ENCODE measurements around the gene ZSCAN20.

Gene ZSCAN20

GRCh38 chr1:33472269-33472980 lies at the start of gene ZSCAN20:
TSS of gene ZSCAN20 (plus strand) at chr1:33472645. CDS start at chr1:33479289, 6,644 bp downstream.
- DNase-seq: peak; percentile 99

GRCh38 chr1:33424205-33424604 lies 48.2 kb upstream of the ZSCAN20 start:
- no peak for DNase-seq

- no peak for DNase-seq
These were observed 47.8 kb upstream of the ZSCAN20 start for GRCh38 chr1:33424610-33425009.

- DNase-seq: no peak
These were observed 46.5 kb upstream of the ZSCAN20 start for GRCh38 chr1:33425900-33426299.

- no peak for DNase-seq
These were observed 45.5 kb upstream of the ZSCAN20 start for GRCh38 chr1:33426916-33427315.

GRCh38 chr1:33428661-33429060 lies 43.8 kb upstream of the ZSCAN20 start:
- DNase-seq: no peak

- no peak for DNase-seq
These were observed 43.1 kb upstream of the ZSCAN20 start for GRCh38 chr1:33429332-33429731.

- DNase-seq: no peak
These were observed 42.4 kb upstream of the ZSCAN20 start for GRCh38 chr1:33429856-33430691.

- peak; percentile 99 for DNase-seq
These were observed 41.5 kb upstream of the ZSCAN20 start, which contains the start of gene PHC2 for GRCh38 chr1:33430692-33431593. TSS of gene PHC2 (minus strand) at chr1:33431095. CDS start at chr1:33375539, 55,556 bp downstream.

GRCh38 chr1:33433509-33434362 lies 38.7 kb upstream of the ZSCAN20 start:
- DNase-seq: no peak

GRCh38 chr1:33434363-33434750 lies 38.1 kb upstream of the ZSCAN20 start:
- DNase-seq: no peak

GRCh38 chr1:33435096-33435820 lies 37.2 kb upstream of the ZSCAN20 start:
- no peak for DNase-seq

GRCh38 chr1:33436557-33437285 lies 35.7 kb upstream of the ZSCAN20 start:
- no peak for DNase-seq

GRCh38 chr1:33438364-33439160 lies 33.9 kb upstream of the ZSCAN20 start:
- DNase-seq: no peak

- no peak for DNase-seq
These were observed 32.8 kb upstream of the ZSCAN20 start for GRCh38 chr1:33439662-33440061.

- no peak for DNase-seq
These were observed 31.2 kb upstream of the ZSCAN20 start for GRCh38 chr1:33441088-33441745.

- DNase-seq: no peak
These were observed 30.3 kb upstream of the ZSCAN20 start for GRCh38 chr1:33442141-33442540.

- no peak for DNase-seq
These were observed 29.3 kb upstream of the ZSCAN20 start for GRCh38 chr1:33443080-33443704.

- DNase-seq: no peak
These were observed 28.7 kb upstream of the ZSCAN20 start for GRCh38 chr1:33443705-33444180.

Measured in NCI-H1092 (cell line).